GM12874 (cell line): ENCODE results near the gene VCL.

Source experiments
- CTCF ChIP-seq: IDR thresholded peaks from 2 replicates; pipeline ENCODE4 v1.5.1; 2011; ENCODE audit warnings: low read depth, mild to moderate bottlenecking, control low read depth, low read length, moderate library complexity; ENCODE audit not compliant: insufficient read depth

VCL gene

GRCh38 chr10:73968098-73968521, 29.8 kb upstream of the VCL start:
- TF ChIP-seq CTCF, result no peak

- no peak for TF ChIP-seq CTCF
Measured at GRCh38 chr10:73969224-73969841, 28.6 kb upstream of the VCL start.

GRCh38 chr10:73970845-73971244, 27.1 kb upstream of the VCL start:
- no peak for TF ChIP-seq CTCF

- TF ChIP-seq CTCF, result no peak
Measured at GRCh38 chr10:73971636-73972354, 26.1 kb upstream of the VCL start.

- TF ChIP-seq CTCF, result no peak
Measured at GRCh38 chr10:73973427-73973826, 24.5 kb upstream of the VCL start.

GRCh38 chr10:73974309-73974946, 23.5 kb upstream of the VCL start:
- no peak for TF ChIP-seq CTCF

- TF ChIP-seq CTCF, result no peak
Measured at GRCh38 chr10:73975388-73975787, 22.5 kb upstream of the VCL start.
